H54 (cell line): Measurements from ENCODE around the gene DUSP7.

Experiments used
- DNase-seq: peaks from one replicate; pipeline ENCODE4 v3.0.0; 2011; ENCODE audit warnings: low spot score, mixed read lengths; ENCODE audit not compliant: insufficient read length
- FAIRE-seq: peaks from 3 replicates; lab custom pipeline; 2011; peaks lifted over from hg19 to GRCh38; lab: Jason Lieb, UNC
- POLR2A ChIP-seq: IDR thresholded peaks from 2 replicates; pipeline ENCODE4 v1.6.1; 2011; ENCODE audit warnings: low read depth, mild to moderate bottlenecking, low read length

DUSP7 gene

GRCh38 chr3:52015438-52016228, 40.7 kb downstream of the DUSP7 start:
- FAIRE-seq = no peak
- DNase-seq = no peak
- TF ChIP-seq POLR2A = no peak

GRCh38 chr3:52014613-52015012, 41.8 kb downstream of the DUSP7 start:
- FAIRE-seq (no peak), DNase-seq (no peak)
- TF ChIP-seq POLR2A = no peak

- TF ChIP-seq POLR2A = no peak
- DNase-seq (no peak), FAIRE-seq (no peak)
Observed at GRCh38 chr3:52013802-52014598, 42.4 kb downstream of the DUSP7 start.

GRCh38 chr3:52012699-52013098, 43.7 kb downstream of the DUSP7 start:
- DNase-seq = no peak
- no peak for FAIRE-seq
- TF ChIP-seq POLR2A = no peak

- FAIRE-seq (no peak), DNase-seq (no peak)
- TF ChIP-seq POLR2A = no peak
Observed at GRCh38 chr3:52010431-52010830, 45.9 kb downstream of the DUSP7 start.

- TF ChIP-seq POLR2A = no peak
- FAIRE-seq = no peak
- no peak for DNase-seq
Observed at GRCh38 chr3:52007291-52007690, 49.1 kb downstream of the DUSP7 start.

GRCh38 chr3:52006820-52007133, 49.6 kb downstream of the DUSP7 start:
- DNase-seq (no peak), FAIRE-seq (no peak)
- TF ChIP-seq POLR2A = no peak

GRCh38 chr3:52006017-52006819, 50.2 kb downstream of the DUSP7 start:
- no peak for TF ChIP-seq POLR2A
- DNase-seq = no peak
- FAIRE-seq = no peak

- DNase-seq (no peak), FAIRE-seq (no peak)
- no peak for TF ChIP-seq POLR2A
Observed at GRCh38 chr3:52005571-52005986, 50.8 kb downstream of the DUSP7 start.

GRCh38 chr3:52004906-52005395, 51.4 kb downstream of the DUSP7 start:
- no peak for DNase-seq
- TF ChIP-seq POLR2A = no peak
- no peak for FAIRE-seq

- no peak for FAIRE-seq
- TF ChIP-seq POLR2A = no peak
- DNase-seq = no peak
Observed at GRCh38 chr3:52004163-52004787, 52.1 kb downstream of the DUSP7 start.

- TF ChIP-seq POLR2A = no peak
- DNase-seq (no peak), FAIRE-seq (no peak)
Observed at GRCh38 chr3:52002748-52003147, 53.6 kb downstream of the DUSP7 start.

GRCh38 chr3:52001443-52001974, 54.9 kb downstream of the DUSP7 start:
- TF ChIP-seq POLR2A = no peak
- FAIRE-seq (no peak), DNase-seq (peak; percentile 89)

- DNase-seq (no peak), FAIRE-seq (no peak)
- TF ChIP-seq POLR2A = no peak
Observed at GRCh38 chr3:51999846-52000245, 56.5 kb downstream of the DUSP7 start.
